ENCODE data around the gene XXYLT1.

DNA sequence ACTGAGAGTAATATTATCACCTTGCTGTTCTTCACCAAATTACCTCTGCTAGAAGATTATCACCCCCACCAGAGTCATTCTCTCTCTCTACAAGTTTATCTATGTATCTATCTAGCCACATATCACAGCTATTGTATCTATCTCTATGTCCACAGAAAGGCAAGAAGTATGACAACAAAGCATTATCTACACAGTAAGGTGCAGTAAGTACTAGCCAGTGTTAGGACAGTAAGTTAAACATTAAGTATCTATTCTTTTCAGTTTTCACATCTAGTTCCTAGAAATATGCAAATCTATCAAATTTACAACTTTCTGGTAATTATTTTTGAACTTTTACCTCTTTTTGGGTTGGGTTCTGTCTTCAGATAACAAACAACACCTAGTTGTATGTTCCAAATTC lies 26.5 kb upstream of the XXYLT1 start:
- TF ChIP-seq, protein P1, sequence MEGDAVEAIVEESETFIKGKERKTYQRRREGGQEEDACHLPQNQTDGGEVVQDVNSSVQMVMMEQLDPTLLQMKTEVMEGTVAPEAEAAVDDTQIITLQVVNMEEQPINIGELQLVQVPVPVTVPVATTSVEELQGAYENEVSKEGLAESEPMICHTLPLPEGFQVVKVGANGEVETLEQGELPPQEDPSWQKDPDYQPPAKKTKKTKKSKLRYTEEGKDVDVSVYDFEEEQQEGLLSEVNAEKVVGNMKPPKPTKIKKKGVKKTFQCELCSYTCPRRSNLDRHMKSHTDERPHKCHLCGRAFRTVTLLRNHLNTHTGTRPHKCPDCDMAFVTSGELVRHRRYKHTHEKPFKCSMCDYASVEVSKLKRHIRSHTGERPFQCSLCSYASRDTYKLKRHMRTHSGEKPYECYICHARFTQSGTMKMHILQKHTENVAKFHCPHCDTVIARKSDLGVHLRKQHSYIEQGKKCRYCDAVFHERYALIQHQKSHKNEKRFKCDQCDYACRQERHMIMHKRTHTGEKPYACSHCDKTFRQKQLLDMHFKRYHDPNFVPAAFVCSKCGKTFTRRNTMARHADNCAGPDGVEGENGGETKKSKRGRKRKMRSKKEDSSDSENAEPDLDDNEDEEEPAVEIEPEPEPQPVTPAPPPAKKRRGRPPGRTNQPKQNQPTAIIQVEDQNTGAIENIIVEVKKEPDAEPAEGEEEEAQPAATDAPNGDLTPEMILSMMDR (IDR thresholded peaks at IDR 0.05; ENCODE audit: insufficient read depth, low read length, poor library complexity, severe bottlenecking) = no peak
- TF ChIP-seq EZH2phosphoT487 (conservative IDR thresholded peaks at IDR 0.05; ENCODE audit: low read length) = no peak

Measured in SU-DHL-6 (cell line).